ENCODE results near the gene ZSCAN16. TPM values are rescaled to one million over a fixed set of nuclear protein-coding genes. Genes with fewer than 3 reads are reported as not detected.
"Not testable (repeated sequence)": the region's sequence is repeated elsewhere in the genome, so short reads cannot be mapped to it uniquely, and the experiment has no call there.

Gene ZSCAN16
- total and polyA plus RNA-seq, 12 donors: 1.4 to 5.6 (median 2.1) TPM

DNA sequence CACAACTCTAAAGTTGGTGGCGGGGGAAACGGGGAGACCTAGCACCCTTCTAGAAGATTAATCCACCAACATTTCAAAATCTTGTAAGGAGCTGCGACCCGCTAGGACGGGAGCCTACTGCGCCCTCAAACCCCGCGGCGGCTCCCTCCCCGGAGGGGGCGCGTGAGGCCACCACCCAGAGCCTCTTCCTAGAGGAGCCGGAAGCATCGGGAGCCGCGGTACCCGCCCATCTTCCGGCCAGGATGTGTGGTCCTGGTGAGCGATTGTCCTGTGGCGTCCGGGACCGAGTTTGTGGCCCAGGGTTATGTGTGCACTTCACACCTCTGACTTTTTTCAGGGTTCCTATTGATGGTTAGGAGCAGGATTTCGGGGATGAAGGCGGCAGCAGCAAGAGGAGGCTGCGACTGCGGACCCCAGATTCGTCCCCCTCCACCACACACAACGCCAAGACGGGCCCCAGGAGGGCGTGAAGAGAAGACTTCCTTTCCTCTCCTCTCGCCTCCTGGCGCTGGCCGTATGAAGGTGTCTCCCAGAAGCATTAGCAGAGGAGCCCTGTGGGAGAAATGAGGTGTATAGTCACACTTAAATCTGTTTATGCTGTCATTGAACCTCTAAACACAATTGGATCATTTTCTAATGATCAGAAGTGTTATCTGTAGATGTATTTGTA lies 33.4 kb upstream of the ZSCAN16 start:
- 8% methylated on average over 33 of the region's 33 CpGs for WGBS, 2 donors
- Histone ChIP-seq H3K36me3 (peaks cover 0 to 26% (median 8%) of the 10 kb centered on the region in 9 donors), H3K4me3 (peak overlapping the region; percentile 14 to 48 (median 40)), H3K4me1 (peaks cover 0 to 4% (median 0%) of the 10 kb centered on the region in 9 donors), H3K9me3 (peaks cover 0 to 33% (median 8%) of the 10 kb centered on the region in 11 donors), H3K27ac (no peak overlapping the region), H3K27me3 (peaks cover 0 to 15% (median 0%) of the 10 kb centered on the region in 7 donors)
- peak in 7 of 8 donors; percentile 47 to 88 (median 72) for ATAC-seq
- TF ChIP-seq, protein P1, sequence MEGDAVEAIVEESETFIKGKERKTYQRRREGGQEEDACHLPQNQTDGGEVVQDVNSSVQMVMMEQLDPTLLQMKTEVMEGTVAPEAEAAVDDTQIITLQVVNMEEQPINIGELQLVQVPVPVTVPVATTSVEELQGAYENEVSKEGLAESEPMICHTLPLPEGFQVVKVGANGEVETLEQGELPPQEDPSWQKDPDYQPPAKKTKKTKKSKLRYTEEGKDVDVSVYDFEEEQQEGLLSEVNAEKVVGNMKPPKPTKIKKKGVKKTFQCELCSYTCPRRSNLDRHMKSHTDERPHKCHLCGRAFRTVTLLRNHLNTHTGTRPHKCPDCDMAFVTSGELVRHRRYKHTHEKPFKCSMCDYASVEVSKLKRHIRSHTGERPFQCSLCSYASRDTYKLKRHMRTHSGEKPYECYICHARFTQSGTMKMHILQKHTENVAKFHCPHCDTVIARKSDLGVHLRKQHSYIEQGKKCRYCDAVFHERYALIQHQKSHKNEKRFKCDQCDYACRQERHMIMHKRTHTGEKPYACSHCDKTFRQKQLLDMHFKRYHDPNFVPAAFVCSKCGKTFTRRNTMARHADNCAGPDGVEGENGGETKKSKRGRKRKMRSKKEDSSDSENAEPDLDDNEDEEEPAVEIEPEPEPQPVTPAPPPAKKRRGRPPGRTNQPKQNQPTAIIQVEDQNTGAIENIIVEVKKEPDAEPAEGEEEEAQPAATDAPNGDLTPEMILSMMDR (IDR thresholded peaks at IDR 0.05): no peak
- intact Hi-C loops (cut with DNase I): no loop called here
- DNase-seq: peak in 1 of 2 donors; percentile 37

DNA sequence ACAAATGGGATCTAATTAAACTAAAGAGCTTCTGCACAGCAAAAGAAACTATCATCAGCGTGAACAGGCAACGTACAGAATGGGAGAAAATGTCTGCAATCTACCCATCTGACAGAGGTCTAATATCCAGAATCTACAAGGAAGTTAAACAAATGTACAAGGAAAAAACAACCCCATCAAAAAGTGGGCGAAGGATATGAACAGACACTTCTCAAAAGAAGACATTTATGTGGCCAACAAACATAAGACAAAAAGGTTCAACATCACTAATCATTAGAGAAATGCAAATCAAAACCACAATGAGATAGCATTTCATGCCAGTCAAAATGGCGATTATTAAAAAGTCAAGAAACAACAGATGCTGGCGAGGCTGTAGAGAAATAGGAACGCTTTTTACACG lies 22.2 kb upstream of the ZSCAN16 start:
- peaks cover 0 to 13% (median 4%) of the 10 kb centered on the region in 9 donors for H3K4me1 ChIP-seq
- H3K27ac ChIP-seq; DNase-seq; ATAC-seq; H3K9me3 ChIP-seq; H3K27me3 ChIP-seq; intact Hi-C loops (cut with DNase I); H3K36me3 ChIP-seq; H3K4me3 ChIP-seq: not testable (repeated sequence)
- 77 to 78% methylated on average over 7 of the region's 7 CpGs for WGBS, 2 donors

- intact Hi-C loops (cut with DNase I); H3K9me3 ChIP-seq; ATAC-seq; H3K27me3 ChIP-seq; H3K27ac ChIP-seq; DNase-seq; H3K36me3 ChIP-seq; H3K4me3 ChIP-seq: not testable (repeated sequence)
- peaks cover 0 to 13% (median 4%) of the 10 kb centered on the region in 9 donors for H3K4me1 ChIP-seq
Measured at GRCh38 chr6:28102699-28103098, 21.7 kb upstream of the ZSCAN16 start.

DNA sequence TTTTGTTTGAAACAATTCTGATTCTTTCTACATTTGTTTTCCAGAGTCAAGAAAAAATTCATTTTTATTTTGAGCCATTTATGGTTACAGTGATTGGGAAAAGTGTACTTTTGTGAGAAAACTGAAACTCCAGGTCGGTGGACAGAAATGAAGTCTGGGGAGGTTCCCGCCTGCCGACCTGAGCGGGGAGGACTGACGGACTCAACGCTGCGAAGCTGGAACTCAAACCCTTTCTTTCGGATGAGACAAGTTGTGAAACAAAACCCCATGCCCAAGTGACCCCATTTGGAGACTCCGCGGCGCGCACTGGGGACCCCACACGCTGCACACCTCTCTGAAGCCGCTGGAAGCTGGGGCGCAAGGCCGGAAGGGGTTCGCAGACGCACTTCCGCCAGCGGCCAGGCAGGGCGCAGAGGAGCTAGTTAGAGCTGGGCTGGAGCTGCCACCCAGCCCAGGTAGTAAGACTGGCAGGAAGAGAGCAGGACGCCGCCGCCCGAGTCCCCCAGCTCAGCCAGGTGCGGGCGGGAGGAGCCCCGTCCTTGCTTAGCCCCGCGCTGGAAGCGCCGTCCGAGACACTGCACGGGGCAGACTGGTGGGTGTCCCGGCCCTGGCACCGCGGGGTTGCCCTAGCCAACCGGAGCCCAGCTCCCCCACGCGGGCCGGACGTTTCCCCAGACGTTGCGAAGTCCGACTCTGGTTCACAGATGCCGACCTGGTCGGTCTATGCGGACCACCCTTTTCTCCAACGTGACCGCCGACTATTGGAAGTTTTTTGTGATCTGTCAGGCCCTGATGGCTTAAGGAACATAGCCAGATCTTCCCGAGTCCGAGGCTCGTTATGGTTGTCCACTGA lies 19.8 kb upstream of the ZSCAN16 start:
- TF ChIP-seq, protein P1 (IDR thresholded peaks at IDR 0.05): peak; percentile 50 to 71 (median 64)
- 1% methylated on average over 54 of the region's 54 CpGs for WGBS, 2 donors
- H3K4me1 ChIP-seq: peaks cover 0 to 13% (median 4%) of the 10 kb centered on the region in 9 donors
- H3K27ac ChIP-seq: peak overlapping the region in 9 of 10 donors; percentile 66 to 91 (median 81)
- no peaks in the 10 kb centered on the region for H3K36me3 ChIP-seq
- H3K4me3 ChIP-seq: peak overlapping the region; percentile 60 to 88 (median 78)
- DNase-seq (peak; percentile 80 to 82), ATAC-seq (peak; percentile 96 to 100 (median 99))
- intact Hi-C loops (cut with DNase I): no loop called here
- H3K9me3 ChIP-seq: no peaks in the 10 kb centered on the region
- H3K27me3 ChIP-seq: no peaks in the 10 kb centered on the region

DNA sequence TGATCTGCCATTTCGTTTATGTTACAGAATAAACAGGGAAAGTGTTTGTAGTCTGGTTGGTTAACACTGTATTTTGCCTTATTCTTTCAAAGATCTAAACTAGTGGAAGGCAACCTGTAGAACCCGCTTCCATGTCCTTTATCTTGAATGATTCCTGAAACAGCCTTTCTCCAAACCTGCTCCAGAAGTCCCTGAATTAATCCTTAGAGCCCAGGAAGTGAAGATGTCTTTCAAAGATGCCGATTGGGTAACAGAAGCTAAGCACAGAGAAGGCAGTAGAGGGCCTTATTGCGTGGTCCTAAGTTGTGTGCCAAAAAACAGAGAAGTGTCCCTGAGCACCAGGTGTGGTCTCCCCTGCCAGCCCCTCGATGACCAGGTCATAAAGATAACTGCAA lies 19.2 kb upstream of the ZSCAN16 start:
- Histone ChIP-seq H3K27me3 (no peaks in the 10 kb centered on the region), H3K4me3 (peak overlapping the region; percentile 60 to 88 (median 78)), H3K27ac (peak overlapping the region in 8 of 10 donors; percentile 66 to 91 (median 82)), H3K9me3 (no peaks in the 10 kb centered on the region), H3K36me3 (no peaks in the 10 kb centered on the region), H3K4me1 (peaks cover 0 to 13% (median 4%) of the 10 kb centered on the region in 9 donors)
- DNase-seq (no peak), ATAC-seq (no peak)
- 23 to 35% methylated on average over 5 of the region's 5 CpGs for WGBS, 2 donors
- intact Hi-C loops (cut with DNase I): no loop called here
- TF ChIP-seq, protein P1 (IDR thresholded peaks at IDR 0.05): no peak
